Nephron progenitor cell (in vitro differentiated cells): ENCODE measurements around the gene FAM180B.
A peak's percentile ranks its signal among the peaks of the same experiment; 100 is the strongest.

Experiments
- DNase-seq: peaks from one replicate; pipeline ENCODE4 v3.0.0; 2021
- H3K27ac Mint-ChIP-seq: 2 replicates; pipeline ENCODE4 v1.8.0; 2021; ENCODE audit warnings: mild to moderate bottlenecking, moderate library complexity, mixed read lengths
- H3K27me3 Mint-ChIP-seq: 2 replicates; pipeline ENCODE4 v1.8.0; 2021; ENCODE audit warnings: mild to moderate bottlenecking, low read depth, mixed read lengths; ENCODE audit not compliant: poor library complexity
- H3K36me3 Mint-ChIP-seq: 2 replicates; pipeline ENCODE4 v1.8.0; 2021; ENCODE audit warnings: low read depth, mixed read lengths
- H3K4me1 Mint-ChIP-seq: 2 replicates; pipeline ENCODE4 v1.8.0; 2021; ENCODE audit warnings: mixed read lengths
- H3K4me3 Mint-ChIP-seq: 2 replicates; pipeline ENCODE4 v1.8.0; 2021; ENCODE audit warnings: mild to moderate bottlenecking, moderate library complexity, mixed read lengths
- H3K9me3 Mint-ChIP-seq: 2 replicates; pipeline ENCODE4 v1.8.0; 2021; ENCODE audit warnings: mild to moderate bottlenecking, moderate library complexity, mixed read lengths
- CTCF ChIP-seq: fragments of 200-600 bp; sonication (generic); IDR thresholded peaks from 2 replicates; pipeline ENCODE4 v1.5.0; 2021; ENCODE audit warnings: antibody characterized with exemption

The FAM180B gene

GRCh38 chr11:47586098-47586855, at the start of gene FAM180B:
Gene FAM180B (plus strand): TSS chr11:47586678. CDS start chr11:47586769, 91 bp downstream.
- Mint-ChIP-seq H3K4me1 (peaks cover 28% of the 10 kb centered on the region), H3K27ac (peak within 1 kb of the TSS; percentile 69), H3K4me3 (no peak within 1 kb of the TSS), H3K9me3 (no peaks in the 10 kb centered on the region), H3K36me3 (peaks cover 50% of the 10 kb centered on the region), H3K27me3 (peaks cover 3% of the 10 kb centered on the region)
- TF ChIP-seq CTCF = no peak
- no peak for DNase-seq

DNA sequence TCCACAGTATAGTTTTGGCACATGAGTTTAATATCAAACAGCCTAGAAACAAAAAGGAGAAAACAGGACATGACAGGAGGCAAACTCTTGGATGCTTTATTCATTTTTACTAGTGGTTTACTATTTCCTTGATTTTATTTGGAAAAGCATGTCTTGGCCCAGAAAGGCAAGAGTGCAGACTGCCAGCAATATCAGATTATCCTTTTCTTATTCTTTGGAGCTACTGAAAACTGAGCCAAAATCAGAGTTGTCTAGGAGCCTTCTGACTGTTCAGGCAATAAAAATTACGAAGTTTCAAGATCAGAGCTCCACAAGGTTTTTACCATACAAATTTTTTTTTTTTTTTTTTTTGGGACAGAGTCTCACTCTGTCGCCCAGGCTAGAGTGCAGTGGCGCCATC, 49.6 kb upstream of the FAM180B start:
- Mint-ChIP-seq H3K27ac (no peak overlapping the region), H3K36me3 (peaks cover 45% of the 10 kb centered on the region), H3K9me3 (peaks cover 3% of the 10 kb centered on the region), H3K4me1 (peaks cover 25% of the 10 kb centered on the region), H3K4me3 (no peak overlapping the region), H3K27me3 (no peaks in the 10 kb centered on the region)
- no peak for DNase-seq
- no peak for TF ChIP-seq CTCF

DNA sequence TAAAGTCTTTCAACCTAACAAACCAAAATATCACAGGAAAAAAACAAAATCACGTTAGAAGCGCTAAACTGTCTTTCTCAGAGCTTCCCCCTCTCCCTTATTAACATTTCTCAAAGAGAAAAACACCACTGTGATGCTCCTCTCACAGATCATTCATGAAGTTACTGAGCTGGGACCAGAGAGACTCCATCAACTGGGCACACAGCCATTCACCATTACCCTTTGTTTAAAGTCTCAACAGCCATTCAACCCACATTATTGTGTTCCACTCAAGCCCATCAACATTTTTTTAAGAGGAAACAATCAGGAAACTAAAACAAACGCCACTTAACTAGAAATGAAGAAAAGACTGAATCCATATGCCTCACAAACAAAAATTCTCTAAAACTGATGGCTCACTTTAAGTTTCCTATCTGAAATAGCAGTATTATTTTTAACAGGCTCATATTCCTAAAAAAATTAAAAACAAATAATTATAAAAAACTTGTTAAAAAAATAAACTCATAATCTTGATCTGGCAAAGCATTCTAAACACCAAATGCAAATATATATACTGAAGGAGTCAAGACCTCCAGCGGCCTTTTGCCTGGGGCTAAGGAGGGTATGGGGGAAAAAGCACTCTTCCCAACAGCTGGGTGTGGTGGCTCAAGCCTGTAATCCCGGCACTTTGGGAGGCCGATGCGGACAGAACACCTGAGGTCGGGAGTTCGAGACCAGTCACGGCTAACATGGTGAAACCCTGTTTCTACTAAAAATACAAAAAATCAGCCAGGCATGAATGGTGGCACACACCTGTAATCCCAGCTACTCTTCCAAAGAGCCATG, 47.5 kb upstream of the FAM180B start:
- Mint-ChIP-seq H3K9me3 (peaks cover 3% of the 10 kb centered on the region), H3K4me1 (peaks cover 14% of the 10 kb centered on the region), H3K27me3 (no peaks in the 10 kb centered on the region), H3K4me3 (no peak overlapping the region), H3K27ac (peak overlapping the region; percentile 8), H3K36me3 (peaks cover 49% of the 10 kb centered on the region)
- TF ChIP-seq CTCF = no peak
- DNase-seq = no peak

DNA sequence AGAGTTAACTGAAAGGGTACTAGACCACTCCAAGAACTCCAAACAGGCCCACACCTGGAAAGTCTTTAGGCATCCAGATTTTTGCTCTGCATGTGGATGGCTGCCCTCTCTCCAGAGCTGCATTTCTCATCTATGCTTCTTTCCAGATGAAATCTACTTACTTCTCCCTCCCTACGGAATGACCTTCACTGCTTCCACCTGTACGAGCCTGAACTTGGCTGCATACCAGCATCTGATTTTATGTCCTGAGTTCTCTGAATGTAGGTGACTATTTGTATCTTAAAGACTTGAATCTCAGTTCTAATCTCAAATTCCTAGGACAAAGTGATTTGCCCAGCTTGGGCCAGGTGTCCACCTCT, 46.8 kb upstream of the FAM180B start:
- Mint-ChIP-seq H3K36me3 (peaks cover 54% of the 10 kb centered on the region), H3K27ac (peak overlapping the region; percentile 77), H3K4me3 (no peak overlapping the region), H3K27me3 (no peaks in the 10 kb centered on the region), H3K9me3 (peaks cover 3% of the 10 kb centered on the region), H3K4me1 (peaks cover 11% of the 10 kb centered on the region)
- DNase-seq = no peak
- no peak for TF ChIP-seq CTCF

- Mint-ChIP-seq H3K27me3 (no peaks in the 10 kb centered on the region), H3K4me3 (no peak overlapping the region), H3K4me1 (peaks cover 4% of the 10 kb centered on the region), H3K9me3 (peaks cover 3% of the 10 kb centered on the region), H3K36me3 (peaks cover 45% of the 10 kb centered on the region), H3K27ac (peak overlapping the region; percentile 86)
- no peak for TF ChIP-seq CTCF
- no peak for DNase-seq
These were observed 45.4 kb upstream of the FAM180B start for GRCh38 chr11:47541070-47541469.
